IMR-90 (cell line): ENCODE results near the gene PEAK1. TPM values are rescaled to one million over a fixed set of nuclear protein-coding genes. Genes with fewer than 3 reads are reported as not detected.

Experiments used
- ATAC-seq: fragments of 200-7000 bp; cut with Tn5 transposase; 2 replicates; pipeline ENCODE4 v1.9.1; 2020; ENCODE audit warnings: low read depth, mild to moderate bottlenecking, moderate library complexity
- BruUV-seq: library from RNA; stranded (reverse); fragments of 400-500 nt; replicated peaks from 2 replicates; lab custom pipeline; 2021; lab: Mats Ljungman, UMichigan
- CTCF ChIA-PET: fragments of 300-600 bp; formaldehyde crosslinking; extraction: SDS; loops from one replicate; lab custom pipeline; 2021; ENCODE audit warnings: antibody characterized with exemption; lab: Yijun Ruan, JAX
- POLR2A ChIA-PET: fragments of 300-600 bp; sonication (Branson Sonifier 250); formaldehyde crosslinking; loops from one replicate; lab custom pipeline; 2022; ENCODE audit warnings: antibody characterized with exemption; ENCODE audit not compliant: unreplicated experiment; lab: Charles Lee
- DNase-seq: peaks from one replicate; pipeline ENCODE4 v3.0.0; 2013
- H2AFZ ChIP-seq: replicated peaks from 2 replicates; pipeline ENCODE3; 2013; ENCODE audit warnings: low read length, mild to moderate bottlenecking; ENCODE audit not compliant: poor library complexity
- H2AK5ac ChIP-seq: 2 replicates; pipeline ENCODE4 v1.6.1; 2013; ENCODE audit warnings: low read depth, low read length, inconsistent platforms
- H2AK9ac ChIP-seq: replicated peaks from 2 replicates; pipeline ENCODE3; 2013; ENCODE audit warnings: mild to moderate bottlenecking, low read depth, low read length, moderate library complexity; ENCODE audit not compliant: poor library complexity
- H2BK120ac ChIP-seq: 2 replicates; pipeline ENCODE4 v1.6.1; 2013; ENCODE audit warnings: low read depth, low read length, inconsistent platforms
- H2BK15ac ChIP-seq: 3 replicates; pipeline ENCODE4 v1.6.1; 2013; ENCODE audit warnings: low read depth, low read length, inconsistent platforms
- H2BK20ac ChIP-seq: 2 replicates; pipeline ENCODE4 v1.6.1; 2013; ENCODE audit warnings: low read depth, mild to moderate bottlenecking, inconsistent platforms, low read length, moderate library complexity
- H2BK5ac ChIP-seq: 2 replicates; pipeline ENCODE4 v1.6.1; 2013; ENCODE audit warnings: mild to moderate bottlenecking, low read depth, low read length, inconsistent platforms; ENCODE audit not compliant: poor library complexity, severe bottlenecking
- H3K14ac ChIP-seq: replicated peaks from 2 replicates; pipeline ENCODE4 v1.6.1; 2013; ENCODE audit warnings: low read depth, low read length, inconsistent platforms
- H3K18ac ChIP-seq: 2 replicates; pipeline ENCODE4 v1.6.1; 2013; ENCODE audit warnings: low read depth, low read length, control low read depth
- H3K23ac ChIP-seq: 2 replicates; pipeline ENCODE4 v1.6.1; 2013; ENCODE audit warnings: low read depth, low read length, inconsistent platforms
- H3K27ac ChIP-seq: 2 replicates; pipeline ENCODE4 v1.5.1; 2013; ENCODE audit warnings: mild to moderate bottlenecking, control low read depth, low read length; ENCODE audit not compliant: insufficient read depth
- H3K27me3 ChIP-seq: 2 replicates; pipeline ENCODE4 v1.6.1; 2013; ENCODE audit warnings: low read length; ENCODE audit not compliant: control insufficient read depth, insufficient read depth
- H3K36me3 ChIP-seq: 2 replicates; pipeline ENCODE4 v1.6.1; 2013; ENCODE audit warnings: low read length, mixed read lengths; ENCODE audit not compliant: control insufficient read depth, insufficient read depth
- H3K4ac ChIP-seq: 2 replicates; pipeline ENCODE4 v1.6.1; 2013; ENCODE audit warnings: low read depth, low read length, inconsistent platforms
- H3K4me1 ChIP-seq: 2 replicates; pipeline ENCODE4 v1.6.1; 2013; ENCODE audit warnings: low read length, mixed read lengths; ENCODE audit not compliant: control insufficient read depth, insufficient read depth
- H3K4me2 ChIP-seq: 2 replicates; pipeline ENCODE4 v1.6.1; 2013; ENCODE audit warnings: low read depth, mild to moderate bottlenecking, control low read depth, low read length, moderate library complexity
- H3K4me3 ChIP-seq: 2 replicates; pipeline ENCODE4 v1.5.1; 2013; ENCODE audit warnings: low read depth, mild to moderate bottlenecking, control low read depth, low read length, moderate library complexity; ENCODE audit not compliant: insufficient read depth
- H3K56ac ChIP-seq: 2 replicates; pipeline ENCODE4 v1.6.1; 2013; ENCODE audit warnings: low read length, inconsistent platforms; ENCODE audit not compliant: insufficient read depth; ENCODE audit errors: extremely low read depth
- H3K79me1 ChIP-seq, 2 experiments: 2 replicates each; pipeline ENCODE4 v1.6.1; 2013; ENCODE audit warnings: low read length in 2 of 2, inconsistent platforms in 1 of 2, low read depth in 1 of 2
- H3K9ac ChIP-seq: 2 replicates; pipeline ENCODE4 v1.6.1; 2013; ENCODE audit warnings: low read depth, low read length, control low read depth
- H3K9me1 ChIP-seq: 2 replicates; pipeline ENCODE4 v1.6.1; 2013; ENCODE audit warnings: low read length, inconsistent platforms; ENCODE audit not compliant: insufficient read depth
- H3K9me3 ChIP-seq: 2 replicates; pipeline ENCODE4 v1.6.1; 2013; ENCODE audit warnings: low read length; ENCODE audit not compliant: control insufficient read depth, insufficient read depth
- H4K20me1 ChIP-seq: 2 replicates; pipeline ENCODE4 v1.6.1; 2013; ENCODE audit warnings: low read length, inconsistent platforms; ENCODE audit not compliant: insufficient read depth
- H4K5ac ChIP-seq: 2 replicates; pipeline ENCODE4 v1.6.1; 2013; ENCODE audit warnings: mild to moderate bottlenecking, low read depth, low read length, control low read depth
- H4K8ac ChIP-seq, 2 experiments: 2 replicates each; pipeline ENCODE4 v1.6.1; 2013; ENCODE audit warnings: low read depth in 2 of 2, low read length in 2 of 2, control low read depth in 1 of 2, inconsistent platforms in 1 of 2
- H4K91ac ChIP-seq: 2 replicates; pipeline ENCODE4 v1.6.1; 2013; ENCODE audit warnings: low read depth, low read length, inconsistent platforms; ENCODE audit not compliant: insufficient read depth
- MAZ ChIP-seq: IDR thresholded peaks from 2 replicates; pipeline ENCODE4 v1.6.1; 2012; ENCODE audit warnings: low read depth, mild to moderate bottlenecking, low read length, improper control_type of control experiment, moderate library complexity, borderline replicate concordance
- MXI1 ChIP-seq: IDR thresholded peaks from 2 replicates; pipeline ENCODE4 v1.6.1; 2012; ENCODE audit warnings: low read depth, mild to moderate bottlenecking, low read length, moderate library complexity, borderline replicate concordance
- POLR2A ChIP-seq: IDR thresholded peaks from 2 replicates; pipeline ENCODE4 v1.6.1; 2012; ENCODE audit warnings: mild to moderate bottlenecking, low read depth, low read length
- RAD21 ChIP-seq: IDR thresholded peaks from 2 replicates; pipeline ENCODE4 v1.6.1; 2012; ENCODE audit warnings: low read length, improper control_type of control experiment
- RCOR1 ChIP-seq: IDR thresholded peaks from 2 replicates; pipeline ENCODE4 v1.6.1; 2012; ENCODE audit warnings: mild to moderate bottlenecking, low read length, improper control_type of control experiment; ENCODE audit not compliant: insufficient replicate concordance
- RFX5 ChIP-seq: IDR thresholded peaks from 2 replicates; pipeline ENCODE4 v1.8.0; 2012; ENCODE audit warnings: low read depth, mild to moderate bottlenecking, low read length, moderate library complexity
- whole genome bisulfite sequencing, 2 experiments: methylation state at CpG; one replicate each; pipeline versions ENCODE4 v1.1.5 to v1.1.7; 2013; ENCODE audit warnings: missing lambda C conversion rate in 2 of 2; ENCODE audit not compliant: insufficient read length in 1 of 2; ENCODE audit errors: extremely low coverage in 2 of 2; 5-methylcytosine and 5-hydroxymethylcytosine counted together
- dilution Hi-C: fragments of 300-500 bp; cut with HindIII; formaldehyde crosslinking; loops from one replicate; pipeline ENCODE4 v1.14.3; 2018; ENCODE audit warnings: low sequenced_read_pairs; ENCODE audit not compliant: unreplicated experiment
- in situ Hi-C: fragments of 300-500 bp; cut with MboI; formaldehyde crosslinking; loops from 3 replicates; pipeline ENCODE4 v1.14.3; 2019; ENCODE audit warnings: low sequenced_read_pairs, inconsistent platforms, mixed read lengths
- intact Hi-C: fragments of 100-400 bp; cut with micrococcal nuclease; formaldehyde crosslinking; loops from 2 replicates; pipeline ENCODE4 v1.10.0; 2022
- polyA plus RNA-seq, 3 experiments: library from polyadenylated mRNA; depleted of rRNA; stranded (reverse); fragments of >200 nt; gene quantifications; 2 replicates each; pipeline ENCODE4 v1.2.3, GENCODE V29; 2012; ENCODE audit warnings: low replicate concordance in 1 of 3
- total RNA-seq: library from RNA; depleted of rRNA; stranded (reverse); fragments of >200 nt; gene quantifications from 2 replicates; pipeline ENCODE4 v1.2.3, GENCODE V29; 2012
- TF ChIP-seq, protein P1 (sequence below): conservative IDR thresholded peaks from 2 replicates; pipeline ENCODE4 v1.5.1; 2012; ENCODE audit warnings: mild to moderate bottlenecking, low read depth, low read length, improper control_type of control experiment
- TF ChIP-seq, protein P2 (sequence below): fragments of 150-350 bp; IDR thresholded peaks from 2 replicates; pipeline ENCODE4 v1.6.1; 2017; ENCODE audit warnings: mild to moderate bottlenecking, antibody characterized with exemption, low read length, low read depth

PEAK1 gene
- total and polyA plus RNA-seq, 2 of the 4 experiments (the other 2 are of a cell fraction) = 21.5 to 43.9 TPM

DNA sequence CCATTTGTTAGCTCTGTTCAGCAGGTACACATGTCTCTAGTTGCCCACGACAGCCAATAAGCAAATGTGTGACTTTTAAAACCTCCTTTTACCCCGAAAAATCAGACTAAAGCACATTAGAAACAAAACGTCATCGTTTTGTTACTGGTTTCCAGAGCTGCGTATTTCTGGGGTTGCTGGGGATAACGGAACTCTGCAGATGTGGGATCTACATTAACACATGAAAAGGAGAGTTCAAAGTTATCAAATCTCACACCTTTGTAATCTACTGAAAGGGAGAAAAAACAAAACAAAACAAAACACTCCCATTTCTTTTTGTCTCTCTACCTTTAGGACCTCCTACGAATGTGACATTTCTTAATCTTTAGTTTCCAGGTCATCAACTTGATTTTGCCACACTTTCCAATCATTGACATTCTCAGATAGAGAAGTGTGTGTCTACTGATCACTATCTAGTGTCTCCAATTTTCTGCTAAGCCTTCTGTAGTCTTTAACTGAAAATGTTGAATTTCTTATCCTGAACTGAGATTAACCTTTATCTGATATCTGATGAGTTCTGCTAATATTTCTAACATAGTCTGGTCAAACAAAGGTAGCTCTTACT lies 256.0 kb downstream of the PEAK1 start:
- Histone ChIP-seq H3K27ac (no peak overlapping the region), H3K27me3 (no peaks in the 10 kb centered on the region), H3K18ac (no peak overlapping the region), H2AK9ac (no peak overlapping the region), H3K9me1 (no peaks in the 10 kb centered on the region; the same call in 1 of the 2 replicates), H2AFZ (no peak overlapping the region), H4K8ac (no peak overlapping the region), H3K4me2 (no peak overlapping the region), H3K56ac (no peak overlapping the region), H4K5ac (no peak overlapping the region), H2AK5ac (no peak overlapping the region), H4K91ac (no peak overlapping the region), H3K36me3 (peaks cover 2% of the 10 kb centered on the region; the same call in 1 of the 2 replicates), H3K4me3 (no peak overlapping the region), H3K79me1 (peaks cover 43 to 58% of the 10 kb centered on the region in 2 experiments), H3K23ac (no peak overlapping the region), H2BK120ac (no peak overlapping the region), H4K20me1 (peaks cover 10% of the 10 kb centered on the region; the same call in 1 of the 2 replicates), H2BK5ac (no peak overlapping the region), H3K9me3 (no peaks in the 10 kb centered on the region), H3K4me1 (peaks cover 10% of the 10 kb centered on the region), H2BK15ac (no peak overlapping the region), H3K14ac (no peak overlapping the region), H3K9ac (no peak overlapping the region), H3K4ac (no peak overlapping the region), H2BK20ac (no peak overlapping the region)
- TF ChIP-seq, protein P1, sequence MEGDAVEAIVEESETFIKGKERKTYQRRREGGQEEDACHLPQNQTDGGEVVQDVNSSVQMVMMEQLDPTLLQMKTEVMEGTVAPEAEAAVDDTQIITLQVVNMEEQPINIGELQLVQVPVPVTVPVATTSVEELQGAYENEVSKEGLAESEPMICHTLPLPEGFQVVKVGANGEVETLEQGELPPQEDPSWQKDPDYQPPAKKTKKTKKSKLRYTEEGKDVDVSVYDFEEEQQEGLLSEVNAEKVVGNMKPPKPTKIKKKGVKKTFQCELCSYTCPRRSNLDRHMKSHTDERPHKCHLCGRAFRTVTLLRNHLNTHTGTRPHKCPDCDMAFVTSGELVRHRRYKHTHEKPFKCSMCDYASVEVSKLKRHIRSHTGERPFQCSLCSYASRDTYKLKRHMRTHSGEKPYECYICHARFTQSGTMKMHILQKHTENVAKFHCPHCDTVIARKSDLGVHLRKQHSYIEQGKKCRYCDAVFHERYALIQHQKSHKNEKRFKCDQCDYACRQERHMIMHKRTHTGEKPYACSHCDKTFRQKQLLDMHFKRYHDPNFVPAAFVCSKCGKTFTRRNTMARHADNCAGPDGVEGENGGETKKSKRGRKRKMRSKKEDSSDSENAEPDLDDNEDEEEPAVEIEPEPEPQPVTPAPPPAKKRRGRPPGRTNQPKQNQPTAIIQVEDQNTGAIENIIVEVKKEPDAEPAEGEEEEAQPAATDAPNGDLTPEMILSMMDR = no peak
- no peak for TF ChIP-seq MAZ
- no peak for TF ChIP-seq RFX5
- TF ChIP-seq, protein P2, sequence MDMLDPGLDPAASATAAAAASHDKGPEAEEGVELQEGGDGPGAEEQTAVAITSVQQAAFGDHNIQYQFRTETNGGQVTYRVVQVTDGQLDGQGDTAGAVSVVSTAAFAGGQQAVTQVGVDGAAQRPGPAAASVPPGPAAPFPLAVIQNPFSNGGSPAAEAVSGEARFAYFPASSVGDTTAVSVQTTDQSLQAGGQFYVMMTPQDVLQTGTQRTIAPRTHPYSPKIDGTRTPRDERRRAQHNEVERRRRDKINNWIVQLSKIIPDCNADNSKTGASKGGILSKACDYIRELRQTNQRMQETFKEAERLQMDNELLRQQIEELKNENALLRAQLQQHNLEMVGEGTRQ = no peak
- TF ChIP-seq MXI1 = no peak
- TF ChIP-seq POLR2A = no peak
- TF ChIP-seq RCOR1 = no peak
- no peak for TF ChIP-seq RAD21
- no TSS peak for BruUV-seq
- dilution Hi-C loops (no loop called here), intact Hi-C loops (no loop called here), in situ Hi-C loops (no loop called here)
- DNase-seq = no peak
- no peak for ATAC-seq
- POLR2A ChIA-PET = no interaction called here
- no CpG with 5 or more reads among the region's 7 CpGs for WGBS, 2 experiments
- CTCF ChIA-PET = no interaction called here
